IMR-90 (cell line): ENCODE measurements around the gene AJAP1. TPM values are rescaled to one million over a fixed set of nuclear protein-coding genes. Genes with fewer than 3 reads are reported as not detected.

Experiments used
- ATAC-seq: fragments of 200-7000 bp; cut with Tn5 transposase; 2 replicates; pipeline ENCODE4 v1.9.1; 2020; ENCODE audit warnings: low read depth, mild to moderate bottlenecking, moderate library complexity
- BruUV-seq: library from RNA; stranded (reverse); fragments of 400-500 nt; replicated peaks from 2 replicates; lab custom pipeline; 2021; lab: Mats Ljungman, UMichigan
- CTCF ChIA-PET: fragments of 300-600 bp; formaldehyde crosslinking; extraction: SDS; loops from one replicate; lab custom pipeline; 2021; ENCODE audit warnings: antibody characterized with exemption; lab: Yijun Ruan, JAX
- POLR2A ChIA-PET: fragments of 300-600 bp; sonication (Branson Sonifier 250); formaldehyde crosslinking; loops from one replicate; lab custom pipeline; 2022; ENCODE audit warnings: antibody characterized with exemption; ENCODE audit not compliant: unreplicated experiment; lab: Charles Lee
- DNase-seq: peaks from one replicate; pipeline ENCODE4 v3.0.0; 2013
- H2AFZ ChIP-seq: replicated peaks from 2 replicates; pipeline ENCODE3; 2013; ENCODE audit warnings: low read length, mild to moderate bottlenecking; ENCODE audit not compliant: poor library complexity
- H2AK5ac ChIP-seq: 2 replicates; pipeline ENCODE4 v1.6.1; 2013; ENCODE audit warnings: low read depth, low read length, inconsistent platforms
- H2AK9ac ChIP-seq: replicated peaks from 2 replicates; pipeline ENCODE3; 2013; ENCODE audit warnings: mild to moderate bottlenecking, low read depth, low read length, moderate library complexity; ENCODE audit not compliant: poor library complexity
- H2BK120ac ChIP-seq: 2 replicates; pipeline ENCODE4 v1.6.1; 2013; ENCODE audit warnings: low read depth, low read length, inconsistent platforms
- H2BK15ac ChIP-seq: 3 replicates; pipeline ENCODE4 v1.6.1; 2013; ENCODE audit warnings: low read depth, low read length, inconsistent platforms
- H2BK20ac ChIP-seq: 2 replicates; pipeline ENCODE4 v1.6.1; 2013; ENCODE audit warnings: low read depth, mild to moderate bottlenecking, inconsistent platforms, low read length, moderate library complexity
- H2BK5ac ChIP-seq: 2 replicates; pipeline ENCODE4 v1.6.1; 2013; ENCODE audit warnings: mild to moderate bottlenecking, low read depth, low read length, inconsistent platforms; ENCODE audit not compliant: poor library complexity, severe bottlenecking
- H3K14ac ChIP-seq: replicated peaks from 2 replicates; pipeline ENCODE4 v1.6.1; 2013; ENCODE audit warnings: low read depth, low read length, inconsistent platforms
- H3K18ac ChIP-seq: 2 replicates; pipeline ENCODE4 v1.6.1; 2013; ENCODE audit warnings: low read depth, low read length, control low read depth
- H3K23ac ChIP-seq: 2 replicates; pipeline ENCODE4 v1.6.1; 2013; ENCODE audit warnings: low read depth, low read length, inconsistent platforms
- H3K27ac ChIP-seq: 2 replicates; pipeline ENCODE4 v1.5.1; 2013; ENCODE audit warnings: mild to moderate bottlenecking, control low read depth, low read length; ENCODE audit not compliant: insufficient read depth
- H3K27me3 ChIP-seq: 2 replicates; pipeline ENCODE4 v1.6.1; 2013; ENCODE audit warnings: low read length; ENCODE audit not compliant: control insufficient read depth, insufficient read depth
- H3K36me3 ChIP-seq: 2 replicates; pipeline ENCODE4 v1.6.1; 2013; ENCODE audit warnings: low read length, mixed read lengths; ENCODE audit not compliant: control insufficient read depth, insufficient read depth
- H3K4ac ChIP-seq: 2 replicates; pipeline ENCODE4 v1.6.1; 2013; ENCODE audit warnings: low read depth, low read length, inconsistent platforms
- H3K4me1 ChIP-seq: 2 replicates; pipeline ENCODE4 v1.6.1; 2013; ENCODE audit warnings: low read length, mixed read lengths; ENCODE audit not compliant: control insufficient read depth, insufficient read depth
- H3K4me2 ChIP-seq: 2 replicates; pipeline ENCODE4 v1.6.1; 2013; ENCODE audit warnings: low read depth, mild to moderate bottlenecking, control low read depth, low read length, moderate library complexity
- H3K4me3 ChIP-seq: 2 replicates; pipeline ENCODE4 v1.5.1; 2013; ENCODE audit warnings: low read depth, mild to moderate bottlenecking, control low read depth, low read length, moderate library complexity; ENCODE audit not compliant: insufficient read depth
- H3K56ac ChIP-seq: 2 replicates; pipeline ENCODE4 v1.6.1; 2013; ENCODE audit warnings: low read length, inconsistent platforms; ENCODE audit not compliant: insufficient read depth; ENCODE audit errors: extremely low read depth
- H3K79me1 ChIP-seq, 2 experiments: 2 replicates each; pipeline ENCODE4 v1.6.1; 2013; ENCODE audit warnings: low read length in 2 of 2, inconsistent platforms in 1 of 2, low read depth in 1 of 2
- H3K9ac ChIP-seq: 2 replicates; pipeline ENCODE4 v1.6.1; 2013; ENCODE audit warnings: low read depth, low read length, control low read depth
- H3K9me1 ChIP-seq: 2 replicates; pipeline ENCODE4 v1.6.1; 2013; ENCODE audit warnings: low read length, inconsistent platforms; ENCODE audit not compliant: insufficient read depth
- H3K9me3 ChIP-seq: 2 replicates; pipeline ENCODE4 v1.6.1; 2013; ENCODE audit warnings: low read length; ENCODE audit not compliant: control insufficient read depth, insufficient read depth
- H4K20me1 ChIP-seq: 2 replicates; pipeline ENCODE4 v1.6.1; 2013; ENCODE audit warnings: low read length, inconsistent platforms; ENCODE audit not compliant: insufficient read depth
- H4K5ac ChIP-seq: 2 replicates; pipeline ENCODE4 v1.6.1; 2013; ENCODE audit warnings: mild to moderate bottlenecking, low read depth, low read length, control low read depth
- H4K8ac ChIP-seq, 2 experiments: 2 replicates each; pipeline ENCODE4 v1.6.1; 2013; ENCODE audit warnings: low read depth in 2 of 2, low read length in 2 of 2, control low read depth in 1 of 2, inconsistent platforms in 1 of 2
- H4K91ac ChIP-seq: 2 replicates; pipeline ENCODE4 v1.6.1; 2013; ENCODE audit warnings: low read depth, low read length, inconsistent platforms; ENCODE audit not compliant: insufficient read depth
- USF2 ChIP-seq: fragments of 150-350 bp; IDR thresholded peaks from 2 replicates; pipeline ENCODE4 v1.6.1; 2017; ENCODE audit warnings: mild to moderate bottlenecking, antibody characterized with exemption, low read length, low read depth
- WGBS, 2 experiments: methylation state at CpG; one replicate each; pipeline versions ENCODE4 v1.1.5 to v1.1.7; 2013; ENCODE audit warnings: missing lambda C conversion rate in 2 of 2; ENCODE audit not compliant: insufficient read length in 1 of 2; ENCODE audit errors: extremely low coverage in 2 of 2; 5-methylcytosine and 5-hydroxymethylcytosine counted together
- dilution Hi-C: fragments of 300-500 bp; cut with HindIII; formaldehyde crosslinking; loops from one replicate; pipeline ENCODE4 v1.14.3; 2018; ENCODE audit warnings: low sequenced_read_pairs; ENCODE audit not compliant: unreplicated experiment
- in situ Hi-C: fragments of 300-500 bp; cut with MboI; formaldehyde crosslinking; loops from 3 replicates; pipeline ENCODE4 v1.14.3; 2019; ENCODE audit warnings: low sequenced_read_pairs, inconsistent platforms, mixed read lengths
- intact Hi-C: fragments of 100-400 bp; cut with micrococcal nuclease; formaldehyde crosslinking; loops from 2 replicates; pipeline ENCODE4 v1.10.0; 2022
- polyA plus RNA-seq, 3 experiments: library from polyadenylated mRNA; depleted of rRNA; stranded (reverse); fragments of >200 nt; gene quantifications; 2 replicates each; pipeline ENCODE4 v1.2.3, GENCODE V29; 2012; ENCODE audit warnings: low replicate concordance in 1 of 3
- total RNA-seq: library from RNA; depleted of rRNA; stranded (reverse); fragments of >200 nt; gene quantifications from 2 replicates; pipeline ENCODE4 v1.2.3, GENCODE V29; 2012

The AJAP1 gene
- total and polyA plus RNA-seq, 2 of the 4 experiments (the other 2 are of a cell fraction), result under 0.01 to 0.02 TPM

- dilution Hi-C loops (no loop called here), in situ Hi-C loops (no loop called here), intact Hi-C loops (no loop called here)
- Histone ChIP-seq H3K56ac (no peak overlapping the region), H3K18ac (no peak overlapping the region), H4K8ac (no peak overlapping the region), H3K4ac (no peak overlapping the region), H3K27me3 (no peaks in the 10 kb centered on the region), H3K4me2 (no peak overlapping the region), H3K23ac (no peak overlapping the region), H2AFZ (no peak overlapping the region), H3K27ac (no peak overlapping the region), H2BK15ac (no peak overlapping the region), H4K91ac (no peak overlapping the region), H3K79me1 (no peaks in the 10 kb centered on the region), H2BK5ac (no peak overlapping the region), H3K4me3 (no peak overlapping the region), H2AK5ac (no peak overlapping the region), H3K36me3 (no peaks in the 10 kb centered on the region), H2AK9ac (no peak overlapping the region), H2BK20ac (no peak overlapping the region), H3K9ac (no peak overlapping the region), H4K20me1 (no peaks in the 10 kb centered on the region), H3K9me3 (peaks cover 48% of the 10 kb centered on the region), H4K5ac (no peak overlapping the region), H3K4me1 (no peaks in the 10 kb centered on the region), H3K9me1 (no peaks in the 10 kb centered on the region), H2BK120ac (no peak overlapping the region), H3K14ac (no peak overlapping the region)
- BruUV-seq, result no TSS peak
- ChIA-PET CTCF (no interaction called here), POLR2A (no interaction called here)
- WGBS, 2 experiments, result 62% methylated on average over 2 of the region's 5 CpGs; no CpG with 5 or more reads in 1 of the 2 experiments
- ATAC-seq (no peak), DNase-seq (no peak)
- TF ChIP-seq USF2, result no peak
Observed at GRCh38 chr1:4709641-4710040, 55.2 kb downstream of the AJAP1 start.
